ENCODE measurements around the gene SYTL2.

GRCh38 chr11:85810871-85811611 lies at the start of gene SYTL2:
- TF ChIP-seq POLR2A (IDR thresholded peaks at IDR 0.05) (peak in 1 of 2 donors; percentile 64), POLR2AphosphoS5 (IDR thresholded peaks at IDR 0.05) (no peak)
- TF ChIP-seq, protein P1, sequence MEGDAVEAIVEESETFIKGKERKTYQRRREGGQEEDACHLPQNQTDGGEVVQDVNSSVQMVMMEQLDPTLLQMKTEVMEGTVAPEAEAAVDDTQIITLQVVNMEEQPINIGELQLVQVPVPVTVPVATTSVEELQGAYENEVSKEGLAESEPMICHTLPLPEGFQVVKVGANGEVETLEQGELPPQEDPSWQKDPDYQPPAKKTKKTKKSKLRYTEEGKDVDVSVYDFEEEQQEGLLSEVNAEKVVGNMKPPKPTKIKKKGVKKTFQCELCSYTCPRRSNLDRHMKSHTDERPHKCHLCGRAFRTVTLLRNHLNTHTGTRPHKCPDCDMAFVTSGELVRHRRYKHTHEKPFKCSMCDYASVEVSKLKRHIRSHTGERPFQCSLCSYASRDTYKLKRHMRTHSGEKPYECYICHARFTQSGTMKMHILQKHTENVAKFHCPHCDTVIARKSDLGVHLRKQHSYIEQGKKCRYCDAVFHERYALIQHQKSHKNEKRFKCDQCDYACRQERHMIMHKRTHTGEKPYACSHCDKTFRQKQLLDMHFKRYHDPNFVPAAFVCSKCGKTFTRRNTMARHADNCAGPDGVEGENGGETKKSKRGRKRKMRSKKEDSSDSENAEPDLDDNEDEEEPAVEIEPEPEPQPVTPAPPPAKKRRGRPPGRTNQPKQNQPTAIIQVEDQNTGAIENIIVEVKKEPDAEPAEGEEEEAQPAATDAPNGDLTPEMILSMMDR (IDR thresholded peaks at IDR 0.05): no peak
